ENCODE data around the gene RNF180.
"Not testable (repeated sequence)": the region's sequence is repeated elsewhere in the genome, so short reads cannot be mapped to it uniquely, and the experiment has no call there.

RNF180 gene

GRCh38 chr5:64180661-64181343, 15.2 kb downstream of the RNF180 start:
- no peak for DNase-seq

DNA sequence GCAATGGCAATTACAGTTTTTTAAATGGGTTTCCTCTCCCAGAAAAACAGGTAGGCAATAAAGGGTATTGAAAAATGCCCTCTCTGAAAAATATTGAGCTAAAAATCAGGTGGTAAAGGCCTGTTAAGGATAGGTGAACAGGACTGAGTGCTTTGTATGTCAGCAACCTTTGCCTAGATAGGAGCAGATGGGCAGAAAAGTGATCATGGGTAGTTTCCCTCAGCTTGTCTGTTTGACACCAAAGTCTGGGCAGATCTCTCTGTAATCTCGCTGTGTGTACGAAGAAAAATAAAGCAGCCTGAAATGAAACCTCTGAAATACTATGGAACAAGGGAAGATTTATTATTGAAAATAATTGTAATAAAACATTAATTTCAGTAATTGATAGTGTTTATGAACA, 15.8 kb downstream of the RNF180 start:
- DNase-seq, result no peak

GRCh38 chr5:64183956-64184355, 18.3 kb downstream of the RNF180 start:
- no peak for DNase-seq

- no peak for DNase-seq
Measured at GRCh38 chr5:64184832-64185231, 19.2 kb downstream of the RNF180 start.

DNA sequence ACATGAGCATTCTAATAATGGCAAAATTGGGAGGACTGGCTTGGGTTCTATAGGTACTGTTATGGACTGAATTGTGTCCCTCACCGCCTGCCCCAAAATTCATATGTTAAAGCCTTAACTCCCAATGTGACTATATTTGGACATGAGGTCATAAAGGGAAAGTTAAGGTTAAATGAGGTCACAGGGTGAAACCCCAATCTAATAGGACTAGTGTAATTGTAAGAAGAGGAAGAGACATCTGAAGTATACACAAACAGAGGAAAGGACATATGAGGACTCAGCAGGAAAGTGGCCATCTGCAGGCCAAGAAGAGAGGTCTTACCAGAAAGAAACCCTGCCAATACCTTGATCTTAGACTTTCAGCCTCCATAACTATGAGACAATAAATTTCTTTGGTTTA, 23.1 kb downstream of the RNF180 start:
- DNase-seq, result no peak

DNA sequence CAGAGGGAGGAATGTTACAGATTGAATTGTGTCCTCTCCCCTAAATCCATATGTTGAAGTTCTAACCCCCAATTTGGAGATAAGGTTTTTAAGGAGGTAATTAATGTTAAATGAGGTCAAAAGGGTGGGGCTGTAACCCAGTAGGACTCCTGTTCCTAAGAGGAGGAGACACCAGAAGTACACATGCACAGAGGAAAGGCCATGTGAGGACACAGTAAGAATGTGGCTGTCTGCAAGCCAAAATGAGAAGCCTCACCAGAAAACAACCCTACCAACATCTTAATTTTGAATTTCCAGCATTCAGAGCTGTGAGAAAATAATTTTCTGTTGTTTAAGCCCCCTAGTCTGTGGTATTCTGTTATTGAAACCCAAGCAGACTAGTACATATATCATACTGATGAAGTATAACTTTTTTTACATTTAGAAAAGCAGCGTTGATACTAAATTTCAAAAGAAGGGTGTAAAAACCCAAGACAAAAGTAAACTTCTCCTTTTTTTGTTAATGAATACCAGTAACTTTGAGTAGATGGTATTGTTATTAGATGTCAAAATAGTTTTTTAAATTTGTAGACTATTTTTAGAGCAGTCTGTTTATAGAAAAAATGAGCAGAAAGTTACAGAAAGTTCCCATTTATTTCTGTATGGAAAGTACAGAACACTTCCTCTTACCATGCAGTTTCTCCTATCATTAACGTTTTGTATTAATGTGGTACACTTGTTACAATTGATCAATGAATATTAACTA, 25.1 kb downstream of the RNF180 start:
- DNase-seq, result no peak

DNA sequence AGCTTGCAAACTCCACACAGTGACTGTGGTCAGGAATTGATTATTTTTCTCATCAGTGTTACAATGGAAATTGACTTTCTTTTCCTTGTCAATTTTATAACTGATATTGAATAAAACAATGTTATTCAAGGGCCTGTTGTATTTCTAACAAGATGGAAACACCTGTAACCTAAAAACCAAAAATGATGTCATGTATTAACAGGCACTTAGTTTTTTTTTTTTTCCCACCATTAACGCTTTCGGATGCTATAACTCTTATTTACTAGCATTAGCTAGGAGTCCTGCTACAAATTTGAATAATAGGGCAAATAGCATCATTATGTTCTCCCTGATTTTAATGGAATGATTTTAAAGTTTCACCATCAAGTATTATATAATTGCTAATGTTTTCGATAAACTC, 30.3 kb downstream of the RNF180 start:
- no peak for DNase-seq

DNA sequence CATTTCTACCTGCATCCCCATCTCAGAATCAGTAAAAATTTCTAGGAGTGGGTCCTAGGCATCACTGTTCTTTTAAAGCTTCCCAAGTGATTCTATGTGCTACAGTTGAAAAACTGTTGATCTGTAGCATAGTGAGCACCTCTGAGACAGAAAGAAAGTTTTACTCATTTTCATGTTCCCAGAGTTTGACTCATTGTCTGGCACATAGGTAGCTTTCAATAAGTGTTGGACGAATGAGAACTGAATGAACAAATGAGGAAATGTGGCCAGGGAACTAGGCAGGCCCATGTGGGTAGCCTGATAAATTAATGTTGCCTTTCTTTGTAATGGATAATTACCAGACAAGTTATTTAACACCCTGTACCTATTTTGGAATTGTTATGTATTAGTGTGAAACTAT, 33.8 kb downstream of the RNF180 start:
- DNase-seq, result no peak

DNA sequence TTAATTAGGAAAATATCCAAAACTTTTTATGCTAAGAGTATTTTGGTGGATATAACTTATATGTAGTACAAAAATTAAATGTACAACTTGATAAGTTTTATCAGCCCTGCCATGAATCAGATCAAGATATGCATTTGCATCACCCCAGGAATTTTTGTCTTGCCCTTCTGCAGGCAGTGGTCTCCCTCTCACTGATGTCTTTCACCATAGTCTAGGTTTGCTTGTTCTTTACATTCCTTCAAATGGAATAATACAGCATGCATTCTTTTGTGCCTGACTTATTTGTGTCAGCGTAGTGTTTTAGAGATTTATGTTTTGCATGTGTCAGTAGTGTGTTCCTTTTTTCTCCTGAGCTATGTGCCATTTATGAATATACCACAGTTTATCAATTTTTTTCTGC, 36.4 kb downstream of the RNF180 start:
- DNase-seq, result no peak

DNA sequence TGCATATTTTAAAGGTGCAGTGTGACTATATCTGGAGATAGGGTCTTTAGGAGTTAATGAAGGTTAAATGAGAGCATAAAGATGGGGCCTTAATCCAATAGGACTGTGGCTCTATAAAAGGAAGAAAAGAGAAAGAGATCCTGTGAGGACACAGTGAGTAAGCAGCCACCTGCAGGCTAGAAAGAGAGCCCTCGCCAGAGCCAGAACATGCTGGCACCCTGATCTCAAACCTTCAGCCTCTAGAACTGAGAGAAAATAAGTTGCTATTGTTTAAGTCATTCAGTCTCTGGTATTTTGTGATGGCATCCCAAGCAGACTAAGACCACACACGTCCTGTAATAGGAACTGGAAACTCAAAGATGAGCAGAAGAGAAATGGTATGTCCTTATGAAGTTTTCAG, 41.0 kb downstream of the RNF180 start:
- DNase-seq, result no peak

DNA sequence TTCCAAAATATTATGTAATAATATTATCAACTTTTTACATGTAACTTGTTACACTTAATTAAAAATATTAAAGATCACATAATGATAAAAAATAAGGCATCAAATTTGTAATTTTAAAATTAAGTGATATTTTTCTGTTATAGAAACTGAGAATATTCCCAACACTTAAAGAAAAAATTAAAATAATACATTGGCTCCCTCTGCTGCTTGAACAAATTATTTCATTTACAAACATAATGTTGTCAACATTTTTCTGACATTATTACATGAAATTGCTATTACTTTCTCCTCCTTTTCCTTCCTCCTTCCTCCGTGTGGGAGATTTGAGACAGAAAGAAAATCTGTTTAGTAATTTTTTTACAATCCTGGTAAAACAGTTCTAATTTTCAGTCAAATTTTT, 42.3 kb downstream of the RNF180 start:
- no peak for DNase-seq

- no peak for DNase-seq
Measured at GRCh38 chr5:64209353-64209752, 43.7 kb downstream of the RNF180 start.

DNA sequence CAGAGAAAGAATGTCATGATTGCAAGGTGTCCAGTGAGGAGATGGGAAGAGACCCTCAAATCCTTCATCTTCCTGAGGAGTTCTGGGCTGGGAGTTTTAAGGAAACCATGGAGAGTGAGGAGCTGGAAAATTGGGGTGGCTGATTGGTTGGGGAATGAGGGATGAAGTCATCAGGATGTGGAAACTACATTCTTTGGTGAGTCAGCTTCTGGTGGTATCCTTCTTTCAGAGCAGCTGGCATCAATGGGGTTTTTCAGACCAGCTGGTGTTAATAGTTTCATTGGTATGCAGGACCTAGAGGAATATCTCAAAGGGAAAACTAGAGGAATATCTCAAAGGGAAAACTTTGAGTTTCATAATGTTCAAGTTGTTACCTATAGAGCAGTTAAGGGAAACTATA, 45.2 kb downstream of the RNF180 start:
- no peak for DNase-seq

GRCh38 chr5:64213011-64213410, 47.4 kb downstream of the RNF180 start:
- DNase-seq, result no peak

DNA sequence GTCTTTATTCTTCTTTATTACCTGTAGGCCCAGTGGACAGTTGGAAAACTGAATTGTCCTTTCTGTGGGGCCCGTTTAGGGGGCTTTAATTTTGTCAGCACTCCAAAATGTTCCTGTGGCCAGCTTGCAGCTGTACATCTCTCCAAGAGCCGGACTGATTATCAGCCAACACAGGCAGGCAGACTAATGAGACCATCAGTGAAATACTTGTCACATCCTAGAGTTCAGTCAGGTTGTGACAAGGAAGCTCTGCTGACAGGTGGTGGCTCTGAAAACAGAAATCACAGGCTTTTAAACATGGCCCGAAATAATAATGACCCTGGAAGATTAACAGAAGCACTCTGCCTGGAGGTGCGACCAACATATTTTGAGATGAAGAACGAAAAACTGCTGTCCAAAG, 47.9 kb downstream of the RNF180 start:
- no peak for DNase-seq

DNA sequence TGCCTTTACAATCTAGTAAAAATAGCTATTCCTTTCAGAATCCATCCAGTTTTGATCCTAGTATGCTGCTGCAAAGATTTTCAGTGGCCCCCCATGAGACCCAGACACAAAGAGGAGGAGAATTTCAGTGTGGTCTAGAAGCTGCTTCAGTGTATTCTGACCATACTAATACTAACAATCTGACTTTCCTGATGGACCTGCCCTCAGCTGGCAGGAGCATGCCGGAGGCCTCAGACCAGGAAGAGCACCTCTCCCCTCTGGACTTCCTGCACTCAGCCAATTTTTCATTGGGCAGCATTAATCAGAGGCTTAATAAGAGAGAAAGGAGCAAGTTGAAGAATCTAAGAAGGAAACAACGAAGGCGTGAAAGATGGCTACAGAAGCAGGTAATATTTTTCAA, 48.5 kb downstream of the RNF180 start:
- no peak for DNase-seq

- DNase-seq, result no peak
Measured at GRCh38 chr5:64221911-64222310, 56.3 kb downstream of the RNF180 start.

DNA sequence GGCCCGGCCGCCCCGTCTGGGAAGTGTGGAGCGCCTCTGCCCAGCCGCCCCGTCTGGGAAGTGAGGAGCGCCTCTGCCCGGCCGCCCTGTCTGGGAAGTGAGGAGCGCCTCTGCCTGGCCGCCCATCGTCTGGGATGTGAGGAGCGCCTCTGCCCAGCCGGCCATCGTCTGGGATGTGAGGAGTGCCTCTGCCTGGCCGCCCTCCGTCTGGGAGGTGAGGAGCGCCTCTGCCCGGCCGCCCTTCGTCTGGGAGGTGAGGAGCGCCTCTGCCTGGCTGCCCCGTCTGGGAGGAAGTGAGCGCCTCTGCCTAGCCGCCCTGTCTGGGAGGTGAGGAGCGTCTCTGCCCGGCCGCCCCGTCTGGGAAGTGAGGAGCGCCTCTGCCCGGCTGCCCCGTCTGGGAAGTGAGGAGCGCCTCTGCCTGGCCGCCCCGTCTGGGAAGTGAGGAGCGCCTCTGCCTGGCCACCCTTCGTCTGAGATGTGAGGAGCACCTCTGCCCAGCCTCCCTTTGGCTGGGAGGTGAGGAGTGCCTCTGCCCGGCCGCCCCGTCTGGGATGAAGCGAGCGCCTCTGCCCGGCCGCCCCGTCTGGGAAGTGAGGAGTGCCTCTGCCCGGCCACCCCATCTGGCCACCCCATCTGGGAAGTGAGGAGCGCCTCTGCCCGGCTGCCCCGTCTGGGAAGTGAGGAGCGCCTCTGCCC, 59.8 kb downstream of the RNF180 start:
- not testable (repeated sequence) for DNase-seq

DNA sequence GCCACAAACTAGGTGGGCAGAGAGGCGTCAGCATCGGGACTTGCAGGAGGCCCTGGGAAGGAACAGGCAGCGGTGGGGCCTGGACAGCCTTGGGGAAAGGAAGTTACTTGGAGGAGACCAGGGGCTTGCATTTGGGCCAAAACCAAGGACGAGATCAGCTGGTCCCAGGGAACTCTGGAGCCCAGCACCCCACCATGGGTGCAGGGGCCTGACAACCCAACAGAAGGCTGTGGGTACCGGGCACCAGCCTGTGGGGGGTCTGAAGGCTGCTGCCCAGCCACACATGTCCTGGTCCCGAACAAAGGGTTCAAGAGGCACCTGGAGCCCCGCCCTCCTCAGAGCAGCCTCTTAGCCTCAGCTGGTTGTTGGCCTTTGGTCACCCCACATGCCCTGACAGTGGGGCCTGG, 61.5 kb downstream of the RNF180 start:
- not testable (repeated sequence) for DNase-seq

- DNase-seq, result no peak
Measured at GRCh38 chr5:64229163-64229774, 63.6 kb downstream of the RNF180 start.

- no peak for DNase-seq
Measured at GRCh38 chr5:64260756-64261155, 95.1 kb downstream of the RNF180 start.

- DNase-seq, result no peak
Measured at GRCh38 chr5:64269164-64269563, 103.5 kb downstream of the RNF180 start.

DNA sequence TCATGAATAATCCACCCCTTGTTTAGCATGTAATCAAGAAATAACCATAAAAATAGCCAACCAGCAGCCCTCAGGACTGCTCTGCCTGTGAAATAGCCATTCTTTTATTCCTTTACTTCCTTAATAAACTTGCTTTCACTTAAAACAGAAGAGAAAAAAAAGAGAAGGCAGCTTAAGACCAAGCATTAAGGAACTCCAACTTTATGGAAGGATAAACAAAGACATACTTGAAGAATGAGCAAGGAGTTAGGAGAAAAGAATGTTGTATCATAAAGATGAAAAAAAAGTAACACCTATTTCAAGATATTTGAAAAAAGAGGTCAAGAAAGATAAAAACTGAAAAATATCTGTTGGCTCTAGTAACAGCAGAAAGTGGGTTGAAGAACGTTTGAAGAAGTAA, 107.6 kb downstream of the RNF180 start:
- no peak for DNase-seq
